ENCODE data around the gene HIGD1B.

HIGD1B gene

DNA sequence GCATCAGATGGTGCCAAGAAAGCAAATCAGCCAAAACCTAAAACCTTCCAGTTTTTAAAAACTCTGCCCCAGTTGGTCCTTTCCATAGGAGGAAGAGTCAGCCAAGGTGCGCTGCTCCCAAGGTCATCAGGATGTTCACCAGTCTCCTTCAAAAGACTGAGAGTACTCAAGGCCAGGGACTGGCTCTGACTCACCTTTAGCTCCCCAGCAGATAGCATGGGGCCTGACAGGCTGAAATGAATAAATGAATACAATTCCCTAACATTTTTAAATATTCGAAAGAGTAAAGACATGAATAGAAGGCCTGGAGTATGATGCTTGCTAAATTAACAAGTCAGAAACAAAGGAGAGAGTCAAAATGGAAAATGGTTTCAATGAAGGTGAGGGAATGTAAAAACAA is 32.4 kb downstream of the HIGD1B start:
- no peak for DNase-seq

- DNase-seq, result no peak
These were observed 33.5 kb downstream of the HIGD1B start for GRCh38 chr17:44881145-44881544.

- no peak for DNase-seq
These were observed 37.3 kb downstream of the HIGD1B start for GRCh38 chr17:44884941-44885340.

DNA sequence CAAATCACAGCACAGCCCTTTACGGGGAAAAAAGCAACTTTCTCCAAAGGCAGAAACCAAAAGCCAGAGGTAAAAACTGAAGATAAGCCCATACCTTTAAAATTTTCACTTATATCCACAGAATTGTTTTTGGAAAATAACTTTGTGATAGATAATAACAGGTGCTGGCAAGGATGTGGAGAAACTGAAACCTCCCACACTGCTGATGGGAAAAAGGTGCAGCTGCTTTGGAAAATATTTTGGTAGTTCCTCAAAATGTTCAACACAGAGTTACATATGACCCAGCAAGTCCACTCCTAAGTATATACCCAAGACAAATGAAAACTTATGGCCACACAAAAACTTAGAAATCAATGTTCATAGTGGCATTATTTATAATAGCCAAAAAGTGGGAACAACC is 39.3 kb downstream of the HIGD1B start:
- DNase-seq, result no peak

DNA sequence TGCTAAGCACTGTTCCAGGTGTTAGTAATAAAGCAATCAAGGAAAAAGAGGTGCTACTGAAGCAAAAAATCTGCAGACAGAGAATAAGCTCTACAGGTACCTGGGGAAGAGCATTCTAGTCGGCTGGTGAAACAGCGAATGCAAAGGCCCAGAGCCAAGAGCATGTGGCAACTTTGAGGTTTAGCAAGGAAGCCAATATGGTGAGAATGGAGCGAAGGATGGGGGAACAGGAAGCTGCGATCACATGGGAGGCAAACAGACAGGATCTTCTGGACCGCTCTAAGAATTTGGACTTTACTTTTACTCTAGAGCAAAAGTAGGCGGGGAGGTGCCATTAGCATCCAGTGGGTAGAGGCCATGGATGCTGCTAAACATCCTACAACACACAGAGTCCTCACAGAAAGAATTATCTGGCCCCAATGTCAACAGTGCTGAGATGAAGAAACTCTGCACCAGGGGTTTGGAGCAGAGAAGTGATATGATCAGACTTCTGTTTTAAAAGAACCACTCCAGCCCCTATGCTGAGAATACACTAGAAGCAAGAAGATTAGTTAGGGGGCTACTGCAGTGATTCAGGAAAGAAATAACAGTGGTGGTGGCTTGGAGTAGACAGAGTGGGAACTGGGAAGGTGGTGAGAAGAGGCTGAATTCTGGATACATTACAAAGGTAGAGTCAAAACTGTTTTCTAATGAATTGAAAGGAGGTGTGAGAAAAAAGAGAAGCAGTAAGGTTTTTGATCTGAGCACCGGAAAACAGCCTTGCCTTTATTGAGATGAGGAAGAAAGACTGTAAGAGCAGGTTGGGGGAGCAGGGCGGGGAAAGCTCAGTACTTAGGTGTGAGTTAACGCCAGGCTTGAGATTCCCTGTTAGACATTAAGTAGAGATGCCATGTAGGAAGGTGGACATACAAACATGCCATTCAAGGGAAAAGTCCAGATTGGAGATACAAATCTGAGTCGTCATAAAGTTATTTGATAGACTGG is 40.6 kb downstream of the HIGD1B start:
- DNase-seq, result no peak

- no peak for DNase-seq
These were observed 41.3 kb downstream of the HIGD1B start for GRCh38 chr17:44889003-44889402.

DNA sequence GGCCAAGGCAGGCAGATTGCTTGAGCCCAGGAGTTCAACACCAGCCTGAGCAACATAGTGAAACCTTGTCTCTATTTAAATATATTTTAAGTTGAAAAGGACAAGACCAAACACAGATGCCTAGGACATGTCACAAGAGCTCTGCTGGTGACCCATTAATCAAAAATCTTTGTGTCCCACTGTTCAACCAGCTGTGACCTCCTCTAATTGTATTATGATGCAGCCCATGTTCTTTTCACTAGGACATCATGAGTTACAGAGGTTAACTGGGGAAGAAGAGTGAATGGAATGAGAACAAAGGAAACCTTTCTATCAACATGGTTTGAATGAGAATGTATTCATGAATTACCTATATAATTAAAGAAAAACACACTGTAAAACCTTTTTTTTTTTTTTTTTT is 44.6 kb downstream of the HIGD1B start:
- DNase-seq, result no peak

DNA sequence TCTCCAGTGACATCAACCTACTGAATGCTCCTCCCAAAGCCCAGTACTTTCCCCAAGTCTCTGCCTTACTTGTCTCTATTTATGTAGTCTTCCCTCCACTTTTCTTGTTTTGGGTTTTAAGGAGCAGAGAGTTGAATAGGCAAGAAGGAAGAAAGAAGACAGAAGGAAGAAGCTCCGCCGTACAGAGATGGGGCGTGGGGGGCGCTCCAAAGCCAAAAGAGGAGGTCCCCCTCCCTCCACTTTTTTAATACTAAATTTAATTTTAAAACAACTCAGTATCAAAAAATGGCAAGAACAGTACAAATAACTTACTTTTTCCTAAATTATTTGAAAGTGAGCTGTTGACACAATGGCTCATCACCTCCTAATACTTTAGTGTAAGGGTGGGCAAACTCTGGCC is 47.0 kb downstream of the HIGD1B start:
- no peak for DNase-seq

DNA sequence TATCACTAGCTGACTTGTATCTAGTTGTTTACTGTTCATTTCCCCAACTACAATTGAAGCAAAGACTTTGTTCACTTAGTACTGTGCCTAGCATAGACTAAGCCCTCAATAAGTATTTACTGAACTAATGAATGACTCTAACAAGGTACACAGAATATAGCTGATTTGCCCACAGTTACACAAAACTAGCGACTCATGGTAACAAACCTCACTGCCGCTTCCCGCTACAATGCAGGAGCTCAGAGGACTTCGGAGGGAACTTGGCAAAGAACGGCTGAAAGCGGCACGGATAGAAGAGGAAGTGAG is 51.0 kb downstream of the HIGD1B start:
- DNase-seq, result no peak

- DNase-seq, result peak; percentile 89
These were observed 51.5 kb downstream of the HIGD1B start, which contains the start of gene EFTUD2 for GRCh38 chr17:44899074-44899782. Gene EFTUD2, minus strand, starts transcription at chr17:44899445. Its CDS starts 4,924 bp downstream, at chr17:44894521.
